ENCODE results near the gene RASD1. TPM values are rescaled to one million over a fixed set of nuclear protein-coding genes. Genes with fewer than 3 reads are reported as not detected.
A peak's percentile ranks its signal among the peaks of the same experiment; 100 is the strongest.

Gene RASD1
- total RNA-seq, 3 donors from 2014 or later (not counting 1 experiment from before 2014, with no cell fraction given), result 0.60 to 2.4 (median 1.2) TPM

- peaks cover 5 to 10% of the 10 kb centered on the region in 2 donors for H3K27me3 Mint-ChIP-seq (ENCODE audit: low read depth in 2 of 2)
- no peak overlapping the region for H3K27ac Mint-ChIP-seq
- no peaks in the 10 kb centered on the region for H3K9me3 Mint-ChIP-seq
- TF ChIP-seq, protein P1, sequence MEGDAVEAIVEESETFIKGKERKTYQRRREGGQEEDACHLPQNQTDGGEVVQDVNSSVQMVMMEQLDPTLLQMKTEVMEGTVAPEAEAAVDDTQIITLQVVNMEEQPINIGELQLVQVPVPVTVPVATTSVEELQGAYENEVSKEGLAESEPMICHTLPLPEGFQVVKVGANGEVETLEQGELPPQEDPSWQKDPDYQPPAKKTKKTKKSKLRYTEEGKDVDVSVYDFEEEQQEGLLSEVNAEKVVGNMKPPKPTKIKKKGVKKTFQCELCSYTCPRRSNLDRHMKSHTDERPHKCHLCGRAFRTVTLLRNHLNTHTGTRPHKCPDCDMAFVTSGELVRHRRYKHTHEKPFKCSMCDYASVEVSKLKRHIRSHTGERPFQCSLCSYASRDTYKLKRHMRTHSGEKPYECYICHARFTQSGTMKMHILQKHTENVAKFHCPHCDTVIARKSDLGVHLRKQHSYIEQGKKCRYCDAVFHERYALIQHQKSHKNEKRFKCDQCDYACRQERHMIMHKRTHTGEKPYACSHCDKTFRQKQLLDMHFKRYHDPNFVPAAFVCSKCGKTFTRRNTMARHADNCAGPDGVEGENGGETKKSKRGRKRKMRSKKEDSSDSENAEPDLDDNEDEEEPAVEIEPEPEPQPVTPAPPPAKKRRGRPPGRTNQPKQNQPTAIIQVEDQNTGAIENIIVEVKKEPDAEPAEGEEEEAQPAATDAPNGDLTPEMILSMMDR (IDR thresholded peaks at IDR 0.05), result no peak
- Histone ChIP-seq H3K9me3 (ENCODE audit: control insufficient read depth, insufficient read depth, low read length) (no peaks in the 10 kb centered on the region), H3K4me3 (ENCODE audit: low read length) (no peak overlapping the region), H3K36me3 (ENCODE audit: control insufficient read depth, insufficient read depth, low read length) (no peaks in the 10 kb centered on the region), H3K4me1 (ENCODE audit: control insufficient read depth, insufficient read depth, low read length) (peaks cover 19% of the 10 kb centered on the region), H3K27ac (ENCODE audit: low read length) (no peak overlapping the region), H3K27me3 (ENCODE audit: control insufficient read depth, insufficient read depth, low read length) (peaks cover 6% of the 10 kb centered on the region)
- DNase-seq, result no peak
- intact Hi-C loops (cut with micrococcal nuclease), result no loop called here
- no peaks in the 10 kb centered on the region for H3K36me3 Mint-ChIP-seq
- peak overlapping the region; percentile 9 for H3K4me3 Mint-ChIP-seq
- no peak for ATAC-seq
- peaks cover 6 to 16% of the 10 kb centered on the region in 2 donors for H3K4me1 Mint-ChIP-seq
- 89% methylated on average over 16 of the region's 16 CpGs for WGBS (ENCODE audit: insufficient coverage)
Measured at GRCh38 chr17:17498606-17499301, 2.6 kb upstream of the RASD1 start.

GRCh38 chr17:17497845-17498520 lies 1.8 kb upstream of the RASD1 start:
- Mint-ChIP-seq H3K4me1 (peaks cover 6 to 16% of the 10 kb centered on the region in 2 donors), H3K36me3 (no peaks in the 10 kb centered on the region), H3K27ac (no peak overlapping the region), H3K4me3 (no peak overlapping the region), H3K27me3 (ENCODE audit: low read depth in 2 of 2) (peaks cover 5 to 10% of the 10 kb centered on the region in 2 donors), H3K9me3 (no peaks in the 10 kb centered on the region)
- no peak for ATAC-seq
- TF ChIP-seq, protein P1 (IDR thresholded peaks at IDR 0.05), result no peak
- Histone ChIP-seq H3K36me3 (ENCODE audit: control insufficient read depth, insufficient read depth, low read length) (no peaks in the 10 kb centered on the region), H3K9me3 (ENCODE audit: control insufficient read depth, insufficient read depth, low read length) (no peaks in the 10 kb centered on the region), H3K4me3 (ENCODE audit: low read length) (no peak overlapping the region), H3K27ac (ENCODE audit: low read length) (no peak overlapping the region), H3K4me1 (ENCODE audit: control insufficient read depth, insufficient read depth, low read length) (peaks cover 19% of the 10 kb centered on the region), H3K27me3 (ENCODE audit: control insufficient read depth, insufficient read depth, low read length) (peaks cover 6% of the 10 kb centered on the region)
- intact Hi-C loops (cut with micrococcal nuclease), result loop anchor here (1.0 kb wide), 1 partner anchor 144 kb away; no protein-coding TSS in a partner anchor
- 95% methylated on average over 10 of the region's 10 CpGs for WGBS (ENCODE audit: insufficient coverage)
- no peak for DNase-seq

DNA sequence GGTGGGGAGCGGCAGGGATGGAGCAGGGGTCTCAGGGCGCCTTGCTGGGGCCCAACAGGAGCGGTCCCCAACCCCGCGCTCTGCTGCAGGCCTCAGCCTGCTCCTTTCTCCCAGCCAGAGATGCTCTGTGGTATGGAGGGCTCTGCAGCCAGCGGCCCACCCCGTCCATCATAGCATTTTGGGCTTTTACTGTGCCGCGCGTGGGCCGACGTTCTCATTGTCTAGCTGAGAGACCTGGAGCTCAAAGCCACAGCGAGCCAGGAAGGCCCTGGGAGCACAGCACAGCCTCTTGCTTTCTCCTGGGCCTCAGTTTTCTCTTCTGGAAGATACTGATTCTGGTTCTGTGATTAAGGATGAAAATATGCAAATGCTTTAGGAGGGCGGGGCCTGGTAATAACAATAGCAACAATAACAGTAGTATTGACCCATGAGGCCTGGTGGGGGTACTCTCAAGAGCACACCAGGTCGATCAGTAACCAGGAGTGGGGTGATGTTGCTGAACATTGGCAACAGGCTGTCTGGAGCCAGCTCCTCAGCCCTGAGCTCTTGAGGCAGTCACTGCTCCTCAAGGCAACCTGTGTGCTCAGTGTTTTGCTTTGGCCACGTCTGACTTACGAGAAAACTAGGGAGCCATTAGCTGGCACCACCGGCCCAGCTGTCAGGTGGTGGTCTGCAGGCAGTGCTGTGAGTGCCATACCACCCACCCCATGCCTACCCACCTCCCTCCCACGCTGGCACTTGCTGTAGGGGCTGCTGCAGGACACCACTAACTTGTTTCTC lies 1.1 kb upstream of the RASD1 start:
- 43% methylated on average over 19 of the region's 19 CpGs for WGBS (ENCODE audit: insufficient coverage)
- no peak overlapping the region for H3K27ac ChIP-seq (ENCODE audit: low read length)
- peaks cover 19% of the 10 kb centered on the region for H3K4me1 ChIP-seq (ENCODE audit: control insufficient read depth, insufficient read depth, low read length)
- H3K27ac Mint-ChIP-seq, result no peak overlapping the region
- H3K36me3 ChIP-seq (ENCODE audit: control insufficient read depth, insufficient read depth, low read length), result peaks cover 3% of the 10 kb centered on the region
- no peaks in the 10 kb centered on the region for H3K36me3 Mint-ChIP-seq
- intact Hi-C loops (cut with micrococcal nuclease), result loop anchor here (1.0 kb wide), 1 partner anchor 145 kb away; no protein-coding TSS in a partner anchor
- peak overlapping the region; percentile 52 for H3K4me3 Mint-ChIP-seq
- no peak overlapping the region for H3K4me3 ChIP-seq (ENCODE audit: low read length)
- H3K9me3 ChIP-seq (ENCODE audit: control insufficient read depth, insufficient read depth, low read length), result no peaks in the 10 kb centered on the region
- TF ChIP-seq, protein P1 (IDR thresholded peaks at IDR 0.05), result peak; percentile 60
- peaks cover 6% of the 10 kb centered on the region for H3K27me3 ChIP-seq (ENCODE audit: control insufficient read depth, insufficient read depth, low read length)
- peaks cover 5 to 10% of the 10 kb centered on the region in 2 donors for H3K27me3 Mint-ChIP-seq (ENCODE audit: low read depth in 2 of 2)
- DNase-seq, result peak in 1 of 2 donors; percentile 20
- no peaks in the 10 kb centered on the region for H3K9me3 Mint-ChIP-seq
- ATAC-seq, result no peak
- peaks cover 6 to 16% of the 10 kb centered on the region in 2 donors for H3K4me1 Mint-ChIP-seq

Measured in natural killer cell (primary cell).